Activated CD4-positive, alpha-beta T cell treated with anti-CD3 and anti-CD28 coated beads, Interleukin-2, amount 10 ng/mL, durations not matched to agents 7 days and 5 days (primary cell): ENCODE data around the gene KRTAP25-1. TPM values are rescaled to one million over a fixed set of nuclear protein-coding genes. Genes with fewer than 3 reads are reported as not detected.

Experiments
- CTCF ChIA-PET: fragments of 350-600 bp; sonication (Branson Sonifier 250); formaldehyde crosslinking; loops from one replicate; lab custom pipeline; 2021; ENCODE audit warnings: antibody characterized with exemption; lab: Charles Lee
- POLR2A ChIA-PET: fragments of 350-600 bp; sonication (Branson Sonifier 250); formaldehyde crosslinking; loops from one replicate; lab custom pipeline; 2021; ENCODE audit warnings: antibody characterized with exemption; lab: Charles Lee
- DNase-seq: peaks from one replicate; pipeline ENCODE4 v3.0.0-alpha.2; 2020
- H3K27ac Mint-ChIP-seq: one replicate; pipeline ENCODE4 v1.8.0; 2021; ENCODE audit warnings: mild to moderate bottlenecking, moderate library complexity, mixed read lengths
- H3K27me3 Mint-ChIP-seq: one replicate; pipeline ENCODE4 v1.8.0; 2021; ENCODE audit warnings: mixed read lengths
- H3K36me3 Mint-ChIP-seq: one replicate; pipeline ENCODE4 v1.8.0; 2021; ENCODE audit warnings: low read depth, mixed read lengths
- H3K4me1 Mint-ChIP-seq: one replicate; pipeline ENCODE4 v1.8.0; 2021; ENCODE audit warnings: mixed read lengths
- H3K4me3 Mint-ChIP-seq: one replicate; pipeline ENCODE4 v1.8.0; 2021; ENCODE audit warnings: mild to moderate bottlenecking, moderate library complexity, mixed read lengths
- H3K9me3 Mint-ChIP-seq: one replicate; pipeline ENCODE4 v1.8.0; 2021; ENCODE audit warnings: mixed read lengths
- total RNA-seq, 2 experiments: library from RNA; stranded (reverse); gene quantifications; one replicate each; pipeline ENCODE4 v1.2.3, GENCODE V29; 2021

KRTAP25-1 gene
- total RNA-seq, 2 experiments from 2014 or later: not detected

- Mint-ChIP-seq H3K4me3 (no peak overlapping the region), H3K36me3 (no peaks in the 10 kb centered on the region), H3K9me3 (no peaks in the 10 kb centered on the region), H3K27me3 (no peaks in the 10 kb centered on the region), H3K27ac (no peak overlapping the region), H3K4me1 (no peaks in the 10 kb centered on the region)
- no peak for DNase-seq
- ChIA-PET CTCF (interaction anchor here (0.6 kb wide), 1 partner anchor 809 kb away, joined by 7 read pairs; no protein-coding TSS in a partner anchor), POLR2A (no interaction called here)
Observed at GRCh38 chr21:30240661-30241060, 48.7 kb downstream of the KRTAP25-1 start.

Other genes with a start within 250 kb of the KRTAP25-1 start
- not detected for gene CLDN17, start 122.7 kb downstream of the KRTAP25-1 start, total RNA-seq
- gene CLDN8, start 73.4 kb downstream of the KRTAP25-1 start, total RNA-seq: not detected
- gene KRTAP24-1, start 6.6 kb downstream of the KRTAP25-1 start, total RNA-seq: not detected
- not detected for gene KRTAP26-1, start 30.8 kb upstream of the KRTAP25-1 start, total RNA-seq
- gene KRTAP27-1, start 48.2 kb upstream of the KRTAP25-1 start, total RNA-seq: not detected
- not detected for gene KRTAP23-1, start 59.1 kb upstream of the KRTAP25-1 start, total RNA-seq
- not detected for gene KRTAP13-2, start 82.8 kb upstream of the KRTAP25-1 start, total RNA-seq
- not detected for gene KRTAP13-1, start 106.5 kb upstream of the KRTAP25-1 start, total RNA-seq
- not detected for gene KRTAP13-3, start 136.4 kb upstream of the KRTAP25-1 start, total RNA-seq
- gene KRTAP13-4, start 140.7 kb upstream of the KRTAP25-1 start, total RNA-seq: not detected
- gene KRTAP15-1, start 150.8 kb upstream of the KRTAP25-1 start, total RNA-seq: not detected
- not detected for gene KRTAP19-1, start 190.9 kb upstream of the KRTAP25-1 start, total RNA-seq
- not detected for gene KRTAP19-2, start 197.9 kb upstream of the KRTAP25-1 start, total RNA-seq
- gene KRTAP19-3, start 202.5 kb upstream of the KRTAP25-1 start, total RNA-seq: not detected
- not detected for gene KRTAP19-4, start 207.7 kb upstream of the KRTAP25-1 start, total RNA-seq
- not detected for gene KRTAP19-5, start 212.6 kb upstream of the KRTAP25-1 start, total RNA-seq